GM23248 (cell line): ENCODE measurements around the gene SPTLC3.

Source experiments
- EZH2 ChIP-seq: fragments of 200-600 bp; sonication (generic); IDR thresholded peaks from 2 replicates; pipeline ENCODE4 v1.6.1; 2018; ENCODE audit warnings: antibody characterized with exemption, mild to moderate bottlenecking; ENCODE audit not compliant: insufficient read depth, poor library complexity, severe bottlenecking
- EZH2phosphoT487 ChIP-seq: fragments of 200-600 bp; sonication (generic); IDR thresholded peaks from 2 replicates; pipeline ENCODE4 v1.6.1; 2018; ENCODE audit warnings: antibody characterized with exemption, moderate library complexity, mild to moderate bottlenecking, low read depth; ENCODE audit not compliant: insufficient read depth

- TF ChIP-seq EZH2: no peak
- TF ChIP-seq EZH2phosphoT487: no peak
Observed at GRCh38 chr20:13028673-13029072, 19.9 kb downstream of the SPTLC3 start.
